Measurements from ENCODE around the gene SCARF1.

SCARF1 gene

DNA sequence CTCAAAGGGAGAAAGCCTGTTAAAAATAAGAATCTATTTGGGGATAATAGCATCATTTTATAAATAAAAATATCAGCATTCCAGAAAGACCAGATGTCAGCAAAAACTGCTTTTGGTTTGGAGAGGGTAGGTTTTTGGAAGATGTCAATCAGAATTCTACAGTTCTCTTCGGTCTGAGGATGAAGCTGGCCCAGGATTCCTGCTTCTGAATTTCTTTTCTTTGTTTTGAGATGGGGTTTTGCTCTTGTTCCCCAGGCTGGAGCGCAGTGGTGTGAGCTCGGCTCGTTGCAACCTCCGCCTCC lies 52.0 kb downstream of the SCARF1 start:
- no peak for DNase-seq (ENCODE audit: low read depth, low spot score)
- in situ Hi-C loops (cut with HindIII; ENCODE audit: low sequenced_read_pairs), result no loop called here
- no peak overlapping the region for H3K4me3 ChIP-seq (ENCODE audit: low read depth, low read length)
- TF ChIP-seq, protein P1, sequence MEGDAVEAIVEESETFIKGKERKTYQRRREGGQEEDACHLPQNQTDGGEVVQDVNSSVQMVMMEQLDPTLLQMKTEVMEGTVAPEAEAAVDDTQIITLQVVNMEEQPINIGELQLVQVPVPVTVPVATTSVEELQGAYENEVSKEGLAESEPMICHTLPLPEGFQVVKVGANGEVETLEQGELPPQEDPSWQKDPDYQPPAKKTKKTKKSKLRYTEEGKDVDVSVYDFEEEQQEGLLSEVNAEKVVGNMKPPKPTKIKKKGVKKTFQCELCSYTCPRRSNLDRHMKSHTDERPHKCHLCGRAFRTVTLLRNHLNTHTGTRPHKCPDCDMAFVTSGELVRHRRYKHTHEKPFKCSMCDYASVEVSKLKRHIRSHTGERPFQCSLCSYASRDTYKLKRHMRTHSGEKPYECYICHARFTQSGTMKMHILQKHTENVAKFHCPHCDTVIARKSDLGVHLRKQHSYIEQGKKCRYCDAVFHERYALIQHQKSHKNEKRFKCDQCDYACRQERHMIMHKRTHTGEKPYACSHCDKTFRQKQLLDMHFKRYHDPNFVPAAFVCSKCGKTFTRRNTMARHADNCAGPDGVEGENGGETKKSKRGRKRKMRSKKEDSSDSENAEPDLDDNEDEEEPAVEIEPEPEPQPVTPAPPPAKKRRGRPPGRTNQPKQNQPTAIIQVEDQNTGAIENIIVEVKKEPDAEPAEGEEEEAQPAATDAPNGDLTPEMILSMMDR (IDR thresholded peaks at IDR 0.05; ENCODE audit: low read depth, low read length), result no peak

DNA sequence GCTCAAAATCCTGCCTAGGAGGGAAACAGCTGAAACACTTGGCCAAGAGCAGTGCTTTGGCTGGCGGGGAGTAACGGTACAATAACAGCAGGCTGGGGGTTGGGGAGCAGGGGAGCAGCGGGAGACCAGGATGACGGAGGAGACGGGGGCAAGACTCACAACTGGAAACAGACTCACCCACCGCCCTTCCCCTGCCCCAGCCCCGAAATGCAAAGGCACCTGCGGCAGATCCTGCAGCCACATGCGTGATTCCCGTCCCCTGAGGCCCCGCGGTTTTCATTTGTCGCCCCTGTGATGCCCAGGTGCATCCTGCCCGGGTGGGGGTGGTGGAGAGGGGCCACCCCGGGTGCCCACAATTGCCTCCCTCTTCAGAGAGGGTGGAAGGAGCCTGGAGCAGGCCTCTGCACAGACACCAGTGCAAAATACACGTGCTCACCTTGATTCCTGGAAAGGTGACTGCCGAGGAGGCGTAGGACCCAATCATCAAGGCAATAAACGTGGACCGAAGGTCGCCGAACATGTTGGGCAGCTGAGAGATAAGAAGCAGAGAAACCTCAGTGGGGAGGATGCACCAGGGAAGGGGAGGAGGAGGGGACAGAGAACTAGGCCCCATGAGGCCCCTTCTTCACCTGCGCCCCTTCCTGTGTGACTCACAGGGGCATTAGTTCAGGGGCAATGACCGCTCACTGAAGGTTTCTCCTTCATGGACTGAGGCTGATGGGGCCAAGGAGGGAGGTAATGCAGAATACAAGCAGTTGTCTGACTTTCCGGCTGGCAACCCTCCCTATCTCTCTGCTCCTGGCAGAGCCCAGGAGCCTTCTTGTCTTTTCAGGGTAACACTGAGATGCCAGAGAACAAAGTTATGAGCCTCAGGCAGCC lies 52.5 kb downstream of the SCARF1 start:
- no peak for DNase-seq (ENCODE audit: low read depth, low spot score)
- in situ Hi-C loops (cut with HindIII; ENCODE audit: low sequenced_read_pairs), result no loop called here
- no peak overlapping the region for H3K4me3 ChIP-seq (ENCODE audit: low read depth, low read length)
- TF ChIP-seq, protein P1 (IDR thresholded peaks at IDR 0.05; ENCODE audit: low read depth, low read length), result no peak

DNA sequence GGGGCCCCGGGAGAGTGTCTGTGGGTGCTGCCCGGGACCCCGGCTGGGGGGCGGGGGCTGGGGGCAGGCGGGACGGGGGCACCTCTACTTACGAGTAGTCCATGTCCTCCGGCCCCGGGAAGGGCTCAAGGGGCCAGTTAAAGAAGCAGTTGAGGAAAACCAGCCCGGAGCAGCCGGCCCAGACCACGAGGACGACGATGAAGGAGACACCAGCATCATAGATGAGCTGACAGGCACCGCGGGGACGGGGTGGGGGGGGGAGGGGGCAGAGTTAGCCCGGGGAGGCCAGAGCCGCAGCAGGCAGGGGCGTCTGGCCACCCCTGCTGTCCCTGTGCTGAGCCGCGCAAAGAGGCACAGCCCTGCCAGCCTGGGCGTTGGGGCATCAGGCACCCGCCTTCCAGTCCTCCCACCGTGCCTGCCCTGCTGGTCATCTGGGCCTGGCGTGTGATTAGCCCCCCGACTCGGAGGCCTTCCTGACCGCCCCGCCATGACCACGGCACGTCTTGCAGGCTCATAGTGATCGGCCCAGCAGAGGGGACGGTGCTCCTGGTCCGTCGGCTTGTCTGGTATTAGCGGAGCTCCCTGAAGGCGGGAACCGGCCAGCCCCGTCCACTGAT lies 54.0 kb downstream of the SCARF1 start:
- no peak overlapping the region for H3K4me3 ChIP-seq (ENCODE audit: low read depth, low read length)
- in situ Hi-C loops (cut with HindIII; ENCODE audit: low sequenced_read_pairs), result no loop called here
- no peak for DNase-seq (ENCODE audit: low read depth, low spot score)
- TF ChIP-seq, protein P1 (IDR thresholded peaks at IDR 0.05; ENCODE audit: low read depth, low read length), result no peak

DNA sequence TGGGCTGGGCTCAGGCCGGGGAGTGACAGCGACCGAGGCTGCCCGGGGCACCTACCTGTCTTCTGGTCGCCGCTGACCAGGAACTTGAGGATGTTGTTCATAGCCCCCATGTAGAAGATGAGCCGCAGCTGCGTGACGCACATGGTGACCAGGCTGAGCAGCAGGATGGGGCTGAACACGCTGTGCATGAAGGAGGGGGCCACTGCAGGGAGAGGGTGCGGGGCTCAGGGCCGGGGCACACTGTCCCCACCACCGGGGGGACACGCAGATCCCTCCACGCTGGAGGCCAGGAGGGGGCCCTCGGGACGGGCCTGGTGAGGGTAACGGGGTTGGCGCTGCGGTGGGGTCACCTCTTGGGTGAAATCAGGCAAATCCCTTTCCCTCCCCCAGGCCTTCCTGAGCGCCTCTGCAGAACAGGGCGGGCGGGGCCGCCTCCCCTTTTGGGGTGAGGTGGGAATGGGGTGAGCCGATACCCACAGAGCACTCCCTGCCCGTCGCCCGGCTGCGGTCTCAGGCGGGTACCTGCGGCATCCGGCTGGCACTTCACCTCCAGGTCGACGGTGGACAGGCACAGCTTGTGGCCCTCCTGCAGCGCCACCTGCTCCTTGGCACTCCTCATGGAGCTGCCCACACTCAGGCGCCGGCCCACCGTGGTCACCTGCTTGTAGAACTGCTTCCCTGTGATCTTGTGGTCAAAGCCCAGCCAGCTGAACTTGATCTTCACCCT lies 54.6 kb downstream of the SCARF1 start:
- DNase-seq (ENCODE audit: low read depth, low spot score), result no peak
- in situ Hi-C loops (cut with HindIII; ENCODE audit: low sequenced_read_pairs), result no loop called here
- H3K4me3 ChIP-seq (ENCODE audit: low read depth, low read length), result no peak overlapping the region
- TF ChIP-seq, protein P1 (IDR thresholded peaks at IDR 0.05; ENCODE audit: low read depth, low read length), result no peak

DNA sequence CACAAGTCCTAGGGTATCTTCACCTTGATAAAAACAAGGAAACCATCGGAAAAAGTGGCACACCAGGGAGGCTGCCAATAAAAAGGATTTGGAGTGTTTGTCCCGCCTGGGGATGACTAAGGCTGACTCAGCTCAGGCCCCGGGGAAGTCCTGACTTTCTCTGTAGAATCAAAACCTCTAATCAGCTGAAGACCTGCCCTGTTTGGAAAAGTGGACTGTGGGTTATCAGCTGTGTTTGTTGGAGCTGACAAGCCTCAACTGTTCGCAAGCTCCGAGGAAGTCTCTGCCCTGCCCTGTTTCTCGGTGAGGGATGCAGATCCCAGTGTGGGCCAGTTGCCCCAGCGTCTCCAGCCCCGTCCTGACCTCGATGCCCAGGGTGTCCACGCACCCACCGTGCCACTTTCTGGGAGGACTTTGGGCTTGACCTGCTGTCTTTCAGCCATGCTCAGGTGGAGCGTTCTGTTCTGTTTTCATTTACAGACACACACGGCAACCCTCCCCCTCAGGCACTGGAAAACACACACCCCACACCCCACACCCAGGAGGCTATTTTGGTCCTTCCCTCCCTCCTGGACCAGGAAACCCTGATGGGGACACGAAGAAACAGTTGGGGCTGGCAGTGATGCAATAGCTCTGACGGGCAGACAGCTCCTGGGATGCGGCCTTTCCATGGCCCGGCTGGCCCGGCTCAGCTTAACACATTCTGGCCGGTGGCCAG lies 55.3 kb downstream of the SCARF1 start:
- no peak overlapping the region for H3K4me3 ChIP-seq (ENCODE audit: low read depth, low read length)
- in situ Hi-C loops (cut with HindIII; ENCODE audit: low sequenced_read_pairs), result no loop called here
- peak; percentile 77 for DNase-seq (ENCODE audit: low read depth, low spot score)
- TF ChIP-seq, protein P1 (IDR thresholded peaks at IDR 0.05; ENCODE audit: low read depth, low read length), result no peak

Data from astrocyte of the spinal cord (primary cell).